Endodermal cell (in vitro differentiated cells): Measurements from ENCODE around the gene ABCC1. TPM values are rescaled to one million over a fixed set of nuclear protein-coding genes. Genes with fewer than 3 reads are reported as not detected.

Experiments used
- DNase-seq: peaks from one replicate; pipeline ENCODE4 v3.0.0-alpha.2; 2017
- H3K27ac ChIP-seq: 2 replicates; pipeline ENCODE4 v1.5.1; 2013; ENCODE audit warnings: mild to moderate bottlenecking, low read depth, low read length, moderate library complexity
- H3K27me3 ChIP-seq: 2 replicates; pipeline ENCODE4 v1.6.1; 2013; ENCODE audit warnings: mild to moderate bottlenecking, low read length, moderate library complexity; ENCODE audit not compliant: insufficient read depth, control insufficient read depth, poor library complexity, severe bottlenecking
- H3K36me3 ChIP-seq: 2 replicates; pipeline ENCODE4 v1.7.0; 2013; ENCODE audit warnings: mild to moderate bottlenecking, low read length, moderate library complexity; ENCODE audit not compliant: control insufficient read depth, insufficient read depth
- H3K4me1 ChIP-seq: one replicate; pipeline ENCODE4 v1.7.0; 2013; ENCODE audit warnings: low read length; ENCODE audit not compliant: control insufficient read depth, insufficient read depth
- H3K4me3 ChIP-seq: 2 replicates; pipeline ENCODE4 v1.5.1; 2013; ENCODE audit warnings: mild to moderate bottlenecking, low read length, moderate library complexity
- H3K9ac ChIP-seq: 2 replicates; pipeline ENCODE4 v1.6.1; 2013; ENCODE audit warnings: mild to moderate bottlenecking, low read length, moderate library complexity; ENCODE audit not compliant: poor library complexity, severe bottlenecking; ENCODE audit errors: extremely low read depth
- H3K9me3 ChIP-seq: 2 replicates; pipeline ENCODE4 v1.6.1; 2013; ENCODE audit warnings: mild to moderate bottlenecking, low read length, moderate library complexity; ENCODE audit not compliant: control insufficient read depth
- H3K27ac Mint-ChIP-seq: 2 replicates; pipeline ENCODE4 v1.8.0; 2020; ENCODE audit warnings: mixed read lengths
- H3K27me3 Mint-ChIP-seq: 2 replicates; pipeline ENCODE4 v1.8.0; 2021; ENCODE audit warnings: mild to moderate bottlenecking, mixed read lengths; ENCODE audit not compliant: insufficient read depth
- H3K36me3 Mint-ChIP-seq: 2 replicates; pipeline ENCODE4 v1.8.0; 2020; ENCODE audit warnings: low read depth, mixed read lengths
- H3K4me1 Mint-ChIP-seq: 2 replicates; pipeline ENCODE4 v1.8.0; 2020; ENCODE audit warnings: mixed read lengths
- H3K4me3 Mint-ChIP-seq: 2 replicates; pipeline ENCODE4 v1.8.0; 2020; ENCODE audit warnings: mild to moderate bottlenecking, moderate library complexity, mixed read lengths
- H3K9me3 Mint-ChIP-seq: 2 replicates; pipeline ENCODE4 v1.8.0; 2020; ENCODE audit warnings: mild to moderate bottlenecking, mixed read lengths
- CTCF ChIP-seq: fragments of 200-600 bp; sonication (generic); conservative IDR thresholded peaks from 2 replicates; pipeline ENCODE4 v1.5.0; 2021; ENCODE audit warnings: antibody characterized with exemption, mild to moderate bottlenecking
- WGBS, 2 experiments: methylation state at CpG; one replicate each; pipeline versions ENCODE4 v1.1.5 to v1.1.7; 2013; ENCODE audit warnings: missing lambda C conversion rate in 2 of 2, mixed read lengths in 1 of 2; ENCODE audit not compliant: insufficient coverage in 1 of 2, insufficient read length in 1 of 2; 5-methylcytosine and 5-hydroxymethylcytosine counted together
- total RNA-seq, 2 donors: library from RNA; stranded (reverse); fragmentation: NEBNext Ultra II Directional in 1 of 2; extraction: Animal tissue kit (Norgen Biotek cat#: 25700) in 1 of 2; gene quantifications; 2 replicates in 1 of 2; 3 replicates in 1 of 2; pipeline ENCODE4 v1.2.1, GENCODE V29; 2021

The ABCC1 gene
- total RNA-seq, 2 donors from 2014 or later: 47.1 to 51.2 TPM

GRCh38 chr16:16116841-16117240 lies 167.4 kb downstream of the ABCC1 start:
- Mint-ChIP-seq H3K4me3 (no peak overlapping the region), H3K27ac (no peak overlapping the region), H3K27me3 (no peaks in the 10 kb centered on the region), H3K36me3 (peaks cover 73% of the 10 kb centered on the region), H3K4me1 (no peaks in the 10 kb centered on the region), H3K9me3 (no peaks in the 10 kb centered on the region)
- Histone ChIP-seq H3K36me3 (peaks cover 42% of the 10 kb centered on the region), H3K27me3 (no peaks in the 10 kb centered on the region), H3K27ac (no peak overlapping the region), H3K9ac (no peak overlapping the region), H3K9me3 (peaks cover 13% of the 10 kb centered on the region), H3K4me3 (no peak overlapping the region), H3K4me1 (no peaks in the 10 kb centered on the region)
- WGBS, 2 experiments: 97 to 100% methylated on average over 4 to 7 of the region's 7 CpGs
- DNase-seq: no peak
- no peak for TF ChIP-seq CTCF

- no peak overlapping the region for H3K27ac Mint-ChIP-seq
- no peaks in the 10 kb centered on the region for H3K27me3 Mint-ChIP-seq
- peaks cover 72% of the 10 kb centered on the region for H3K36me3 Mint-ChIP-seq
These were observed 168.9 kb downstream of the ABCC1 start for GRCh38 chr16:16118337-16118736.

GRCh38 chr16:16120044-16120381 lies 170.6 kb downstream of the ABCC1 start:
- Histone ChIP-seq H3K4me1 (no peaks in the 10 kb centered on the region), H3K9me3 (peaks cover 21% of the 10 kb centered on the region), H3K9ac (no peak overlapping the region), H3K27ac (no peak overlapping the region), H3K36me3 (peaks cover 40% of the 10 kb centered on the region), H3K27me3 (no peaks in the 10 kb centered on the region), H3K4me3 (no peak overlapping the region)
- no peak overlapping the region for H3K4me3 Mint-ChIP-seq
- H3K9me3 Mint-ChIP-seq: peaks cover 11% of the 10 kb centered on the region
- H3K36me3 Mint-ChIP-seq: peaks cover 77% of the 10 kb centered on the region
- H3K27ac Mint-ChIP-seq: no peak overlapping the region
- TF ChIP-seq CTCF: no peak
- no peaks in the 10 kb centered on the region for H3K4me1 Mint-ChIP-seq
- no peak for DNase-seq
- H3K27me3 Mint-ChIP-seq: no peaks in the 10 kb centered on the region
- WGBS, 2 experiments: 85 to 89% methylated on average over 5 to 8 of the region's 8 CpGs

More at GRCh38 chr16:16118337-16118736, 168.9 kb downstream of the ABCC1 start:
- Histone ChIP-seq H3K27me3 (no peaks in the 10 kb centered on the region), H3K27ac (no peak overlapping the region), H3K9ac (no peak overlapping the region), H3K4me1 (no peaks in the 10 kb centered on the region), H3K36me3 (peaks cover 34% of the 10 kb centered on the region), H3K4me3 (no peak overlapping the region), H3K9me3 (peaks cover 13% of the 10 kb centered on the region)
- no peaks in the 10 kb centered on the region for H3K4me1 Mint-ChIP-seq
- no peaks in the 10 kb centered on the region for H3K9me3 Mint-ChIP-seq
- WGBS, 2 experiments: 92 to 97% methylated on average over 7 of the region's 7 CpGs
- no peak for DNase-seq
- TF ChIP-seq CTCF: no peak
- no peak overlapping the region for H3K4me3 Mint-ChIP-seq
